GM12875 (cell line): ENCODE results near the gene HACE1.
"Not testable (repeated sequence)": the region's sequence is repeated elsewhere in the genome, so short reads cannot be mapped to it uniquely, and the experiment has no call there.

Source experiments
- H3K4me3 ChIP-seq: one replicate; pipeline ENCODE4 v1.5.1; 2011; ENCODE audit warnings: low read depth, low read length, control low read depth
- TF ChIP-seq, protein P1 (sequence below): IDR thresholded peaks from 2 replicates; pipeline ENCODE4 v1.5.1; 2011; ENCODE audit warnings: low read depth, mild to moderate bottlenecking, control low read depth, inconsistent platforms, low read length, moderate library complexity, borderline replicate concordance; ENCODE audit not compliant: insufficient read depth

HACE1 gene

DNA sequence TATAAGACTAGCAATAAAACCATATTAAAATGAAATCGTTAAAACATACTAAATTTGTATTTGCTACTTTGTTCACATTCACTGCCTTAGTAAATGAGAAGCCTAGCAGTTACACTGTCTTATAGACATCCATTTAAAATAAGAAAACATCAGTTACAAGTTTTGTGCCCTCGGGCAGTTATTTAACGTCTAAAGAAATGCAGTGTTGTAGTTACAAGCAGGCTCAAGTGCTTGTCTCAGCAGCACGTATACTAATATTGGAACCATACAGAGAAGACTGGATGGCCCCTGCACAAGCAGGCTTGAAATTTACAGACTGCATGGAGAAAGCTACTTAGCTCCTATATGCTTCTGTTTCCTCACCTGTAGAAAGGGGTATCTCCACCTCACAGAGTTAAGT lies 93.1 kb downstream of the HACE1 start:
- TF ChIP-seq, protein P1, sequence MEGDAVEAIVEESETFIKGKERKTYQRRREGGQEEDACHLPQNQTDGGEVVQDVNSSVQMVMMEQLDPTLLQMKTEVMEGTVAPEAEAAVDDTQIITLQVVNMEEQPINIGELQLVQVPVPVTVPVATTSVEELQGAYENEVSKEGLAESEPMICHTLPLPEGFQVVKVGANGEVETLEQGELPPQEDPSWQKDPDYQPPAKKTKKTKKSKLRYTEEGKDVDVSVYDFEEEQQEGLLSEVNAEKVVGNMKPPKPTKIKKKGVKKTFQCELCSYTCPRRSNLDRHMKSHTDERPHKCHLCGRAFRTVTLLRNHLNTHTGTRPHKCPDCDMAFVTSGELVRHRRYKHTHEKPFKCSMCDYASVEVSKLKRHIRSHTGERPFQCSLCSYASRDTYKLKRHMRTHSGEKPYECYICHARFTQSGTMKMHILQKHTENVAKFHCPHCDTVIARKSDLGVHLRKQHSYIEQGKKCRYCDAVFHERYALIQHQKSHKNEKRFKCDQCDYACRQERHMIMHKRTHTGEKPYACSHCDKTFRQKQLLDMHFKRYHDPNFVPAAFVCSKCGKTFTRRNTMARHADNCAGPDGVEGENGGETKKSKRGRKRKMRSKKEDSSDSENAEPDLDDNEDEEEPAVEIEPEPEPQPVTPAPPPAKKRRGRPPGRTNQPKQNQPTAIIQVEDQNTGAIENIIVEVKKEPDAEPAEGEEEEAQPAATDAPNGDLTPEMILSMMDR, result no peak
- H3K4me3 ChIP-seq, result no peak overlapping the region

DNA sequence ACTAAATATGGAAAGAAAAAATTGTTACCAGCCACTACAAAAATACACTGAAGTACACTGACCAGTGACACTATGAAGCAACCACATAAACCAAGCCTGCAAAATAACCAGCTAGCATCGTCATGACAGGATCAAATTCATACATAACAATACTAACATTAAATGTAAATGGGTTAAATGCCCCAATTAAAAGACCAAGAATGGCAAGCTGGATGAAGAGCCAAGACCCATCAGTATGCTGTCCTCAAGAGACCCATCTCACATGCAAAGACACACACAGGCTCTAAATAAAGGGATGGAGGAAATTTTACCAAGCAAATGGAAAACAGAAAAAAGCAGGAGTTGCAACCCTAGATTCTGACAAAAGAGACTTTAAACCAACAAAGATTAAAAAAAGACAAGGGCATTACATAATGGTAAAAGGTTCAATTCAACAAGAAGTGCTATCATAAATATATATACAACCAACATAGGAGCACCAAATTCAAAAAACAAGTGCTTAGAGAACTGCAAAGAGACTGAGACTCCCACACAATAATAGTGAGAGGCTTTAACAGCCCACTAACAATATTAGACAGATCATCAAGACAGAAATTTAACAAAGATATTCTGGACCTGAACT lies 104.8 kb downstream of the HACE1 start:
- no peak overlapping the region for H3K4me3 ChIP-seq
- TF ChIP-seq, protein P1, result no peak

DNA sequence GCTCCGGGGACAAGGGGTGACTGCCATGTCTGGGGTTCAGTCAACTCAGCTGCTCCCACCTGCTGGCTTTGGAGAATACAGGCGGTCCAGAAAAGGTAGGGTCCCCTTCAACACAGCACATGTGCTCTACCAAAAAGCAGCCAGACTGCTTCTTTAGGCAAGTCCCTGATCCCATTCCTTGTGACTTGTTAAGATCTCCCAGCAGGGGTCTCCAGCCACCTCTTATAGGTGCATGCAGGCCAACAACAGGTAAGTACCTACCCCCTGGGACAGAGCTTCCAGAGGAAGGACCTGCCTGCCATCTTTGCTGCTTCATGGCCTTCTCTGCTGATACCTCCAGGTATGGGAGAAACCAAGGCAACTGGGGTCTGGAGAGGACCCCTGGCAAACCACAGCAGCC lies 106.5 kb downstream of the HACE1 start:
- TF ChIP-seq, protein P1, result no peak

DNA sequence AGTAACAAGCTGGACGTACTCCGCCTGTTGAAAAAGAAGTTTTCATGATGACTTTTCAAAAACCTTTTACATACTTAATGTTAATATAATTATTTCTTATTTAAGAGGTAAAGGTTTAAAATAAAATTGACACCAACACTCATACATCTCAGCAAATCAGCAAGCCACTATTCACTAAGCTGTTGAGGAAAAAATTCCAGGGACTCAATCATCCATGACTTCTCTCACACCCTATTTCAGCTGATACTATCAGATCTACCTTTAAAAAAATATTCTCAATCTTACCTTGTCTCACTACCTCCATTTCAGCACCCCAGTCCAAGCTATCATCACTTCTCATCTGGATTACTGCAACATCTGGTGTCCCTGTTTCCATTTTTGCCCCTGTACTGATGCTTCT lies 109.3 kb downstream of the HACE1 start:
- no peak overlapping the region for H3K4me3 ChIP-seq
- TF ChIP-seq, protein P1, result no peak

More for the DNA sequence above, 106.5 kb downstream of the HACE1 start:
- no peak overlapping the region for H3K4me3 ChIP-seq

DNA sequence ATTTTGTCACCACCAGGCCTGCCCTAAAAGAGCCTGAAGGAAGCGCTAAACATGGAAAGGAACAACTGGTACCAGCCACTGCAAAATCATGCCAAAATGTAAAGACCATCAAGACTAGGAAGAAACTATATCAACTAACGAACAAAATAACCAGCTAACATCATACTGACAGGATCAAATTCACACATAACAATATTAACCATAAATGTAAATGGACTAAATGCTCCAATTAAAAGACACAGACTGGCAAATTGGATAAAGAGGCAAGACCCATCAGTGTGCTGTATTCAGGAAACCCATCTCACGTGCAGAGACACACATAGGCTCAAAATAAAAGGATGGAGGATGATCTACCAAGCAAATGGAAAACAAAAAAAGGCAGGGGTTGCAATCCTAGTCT lies 120.6 kb downstream of the HACE1 start:
- not testable (repeated sequence) for H3K4me3 ChIP-seq

DNA sequence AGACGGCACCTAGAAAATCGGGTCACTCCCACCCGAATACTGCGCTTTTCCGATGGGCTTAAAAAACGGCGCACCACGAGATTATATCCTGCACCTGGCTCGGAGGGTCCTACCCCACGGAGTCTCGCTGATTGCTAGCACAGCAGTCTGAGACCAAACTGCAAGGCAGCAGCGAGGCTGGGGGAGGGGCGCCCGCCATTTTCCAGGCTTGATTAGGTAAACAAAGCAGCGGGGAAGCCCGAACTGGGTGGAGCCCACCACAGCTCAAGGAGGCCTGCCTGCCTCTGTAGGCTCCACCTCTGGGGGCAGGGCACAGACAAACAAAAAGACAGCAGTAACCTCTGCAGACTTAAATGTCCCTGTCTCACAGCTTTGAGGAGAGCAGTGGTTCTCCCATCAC lies 122.2 kb downstream of the HACE1 start:
- not testable (repeated sequence) for H3K4me3 ChIP-seq

DNA sequence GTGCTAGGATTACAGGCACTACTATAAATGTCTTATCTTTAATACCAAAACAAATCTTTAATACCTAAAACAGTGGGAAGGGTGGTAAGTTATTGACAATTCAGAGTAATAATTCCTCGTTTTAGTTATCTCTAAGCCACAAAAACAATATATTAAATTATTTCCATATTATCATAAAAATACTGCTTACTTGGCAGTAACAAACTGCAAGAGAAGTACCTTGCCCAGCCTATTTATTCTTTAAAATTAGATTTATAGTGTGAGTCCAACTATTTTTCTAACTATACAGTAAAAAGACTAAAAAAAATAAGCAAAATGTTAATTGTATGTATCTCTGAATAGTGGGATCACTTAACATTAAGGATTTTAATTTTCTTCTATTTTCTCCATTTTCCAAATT lies 123.2 kb downstream of the HACE1 start:
- no peak overlapping the region for H3K4me3 ChIP-seq
- TF ChIP-seq, protein P1, result no peak

DNA sequence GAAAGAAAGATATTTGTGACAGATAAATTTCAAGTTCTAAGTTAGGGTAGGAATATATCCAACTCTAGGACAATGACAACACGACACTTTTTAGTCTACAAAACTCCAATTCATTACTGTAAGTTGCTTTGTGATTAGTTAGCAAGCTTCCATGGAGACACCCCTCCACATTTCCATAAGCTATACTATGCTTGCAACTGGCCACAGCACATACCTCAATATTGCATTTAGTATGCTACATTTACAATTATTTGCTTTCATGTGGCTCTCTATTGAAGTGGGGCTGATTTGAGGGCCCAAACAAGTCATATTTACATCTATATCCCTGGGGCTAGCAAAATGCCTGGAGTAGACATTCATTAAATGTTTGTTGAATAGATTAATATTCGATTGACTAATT lies 129.3 kb downstream of the HACE1 start:
- no peak overlapping the region for H3K4me3 ChIP-seq
- TF ChIP-seq, protein P1, result no peak
